OCI-LY1 (cell line): ENCODE measurements around the gene AP2B1.

Experiments
- H2AFZ ChIP-seq: fragments of 200-600 bp; sonication (generic), shearing (Covaris generic); 2 replicates; pipeline ENCODE4 v1.6.0; 2014; ENCODE audit warnings: antibody characterized with exemption, mild to moderate bottlenecking, low read length
- H3F3A ChIP-seq: fragments of 200-600 bp; sonication (generic), shearing (Covaris generic); 2 replicates; pipeline ENCODE4 v1.6.0; 2014; ENCODE audit warnings: mild to moderate bottlenecking, antibody characterized with exemption, low read length, moderate library complexity; ENCODE audit not compliant: insufficient read depth
- H3K27ac ChIP-seq: fragments of 200-600 bp; sonication (generic); 2 replicates; pipeline ENCODE4 v1.5.1; 2014; ENCODE audit warnings: low read length, mixed run types, mild to moderate bottlenecking, low read depth; ENCODE audit not compliant: poor library complexity, severe bottlenecking
- H3K27me3 ChIP-seq: fragments of 200-600 bp; sonication (generic); 2 replicates; pipeline ENCODE4 v1.6.0; 2014; ENCODE audit warnings: antibody characterized with exemption, mild to moderate bottlenecking, low read length, moderate library complexity; ENCODE audit not compliant: insufficient read depth
- H3K36me3 ChIP-seq: fragments of 200-600 bp; sonication (generic); 2 replicates; pipeline ENCODE4 v1.6.1; 2014; ENCODE audit warnings: mild to moderate bottlenecking, antibody characterized with exemption, low read length, moderate library complexity, mixed read lengths; ENCODE audit not compliant: insufficient read depth
- H3K4me1 ChIP-seq: fragments of 200-600 bp; sonication (generic); 2 replicates; pipeline ENCODE4 v1.5.1; 2014; ENCODE audit warnings: mild to moderate bottlenecking, low read length, moderate library complexity; ENCODE audit not compliant: insufficient read depth, severe bottlenecking
- H3K4me2 ChIP-seq: fragments of 200-600 bp; sonication (generic), shearing (Covaris generic); 2 replicates; pipeline ENCODE4 v1.6.1; 2014; ENCODE audit warnings: low read length
- H3K4me3 ChIP-seq: fragments of 200-600 bp; sonication (generic); 2 replicates; pipeline ENCODE4 v1.5.1; 2014; ENCODE audit warnings: low read length, low read depth, mild to moderate bottlenecking, mixed read lengths; ENCODE audit not compliant: poor library complexity, severe bottlenecking
- H3K79me2 ChIP-seq: fragments of 200-600 bp; shearing (Covaris generic); 2 replicates; pipeline ENCODE4 v1.6.1; 2016; ENCODE audit warnings: mixed run types, low read length, mixed read lengths; ENCODE audit not compliant: insufficient read depth
- H3K9ac ChIP-seq: fragments of 200-600 bp; sonication (generic), shearing (Covaris generic); 2 replicates; pipeline ENCODE4 v1.6.1; 2014; ENCODE audit warnings: mild to moderate bottlenecking, low read length, mixed read lengths
- H3K9me2 ChIP-seq: fragments of 200-600 bp; sonication (generic), shearing (Covaris generic); 2 replicates; pipeline ENCODE4 v1.6.1; 2014; ENCODE audit warnings: low read depth, mild to moderate bottlenecking, low read length, mixed read lengths
- H3K9me3 ChIP-seq: fragments of 200-600 bp; shearing (Covaris generic); 2 replicates; pipeline ENCODE4 v1.6.1; 2014; ENCODE audit warnings: low read length, mixed read lengths
- H4K20me1 ChIP-seq: fragments of 200-600 bp; sonication (generic), shearing (Covaris generic); 2 replicates; pipeline ENCODE4 v1.6.0; 2016; ENCODE audit warnings: mild to moderate bottlenecking, low read length; ENCODE audit not compliant: insufficient read depth
- CTCF ChIP-seq: fragments of 200-600 bp; sonication (generic), shearing (Covaris generic); IDR thresholded peaks from 2 replicates; pipeline ENCODE4 v1.5.1; 2017; ENCODE audit warnings: mild to moderate bottlenecking, antibody characterized with exemption, low read length, moderate library complexity, mixed read lengths
- EZH2 ChIP-seq: fragments of 200-600 bp; sonication (generic), shearing (Covaris generic); IDR thresholded peaks from 2 replicates; pipeline ENCODE4 v1.8.0; 2017; ENCODE audit warnings: borderline replicate concordance, mixed run types, mild to moderate bottlenecking, antibody characterized with exemption, low read length, moderate library complexity, mixed read lengths

AP2B1 gene

DNA sequence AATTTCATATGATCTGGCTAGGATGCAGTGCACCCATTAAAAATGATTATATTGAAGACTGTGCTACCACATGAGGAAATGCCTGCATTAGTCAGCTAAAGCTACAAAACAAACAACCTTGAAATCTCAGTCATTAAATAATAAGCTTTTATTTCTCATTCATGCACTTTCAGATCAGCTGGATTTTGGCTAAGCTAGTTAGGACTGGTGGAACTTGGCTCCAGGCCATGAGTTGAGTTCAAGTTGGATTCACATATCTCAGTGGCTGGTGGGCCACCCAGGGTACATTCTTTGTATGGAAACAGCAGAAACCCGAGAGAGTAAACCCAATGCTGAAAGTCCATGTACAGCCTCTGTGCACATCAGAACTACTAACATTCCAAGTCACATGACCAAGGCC lies 43.3 kb upstream of the AP2B1 start:
- H3K79me2 ChIP-seq = no peaks in the 10 kb centered on the region
- no peak overlapping the region for H3K27ac ChIP-seq
- no peaks in the 10 kb centered on the region for H3K9me2 ChIP-seq
- H3K27me3 ChIP-seq = no peaks in the 10 kb centered on the region; the same call in 1 of the 2 replicates
- H3F3A ChIP-seq = no peaks in the 10 kb centered on the region
- H3K36me3 ChIP-seq = no peaks in the 10 kb centered on the region
- H3K4me3 ChIP-seq = no peak overlapping the region
- no peaks in the 10 kb centered on the region for H4K20me1 ChIP-seq
- H3K4me1 ChIP-seq = peaks cover 5% of the 10 kb centered on the region
- TF ChIP-seq EZH2 (no peak), CTCF (no peak)
- no peak overlapping the region for H3K4me2 ChIP-seq
- no peak overlapping the region for H2AFZ ChIP-seq
- no peak overlapping the region for H3K9ac ChIP-seq
- no peaks in the 10 kb centered on the region for H3K9me3 ChIP-seq

- Histone ChIP-seq H3K4me2 (no peak overlapping the region), H3K79me2 (no peaks in the 10 kb centered on the region), H3F3A (no peaks in the 10 kb centered on the region)
These were observed 42.0 kb upstream of the AP2B1 start for GRCh38 chr17:35545150-35545549.

DNA sequence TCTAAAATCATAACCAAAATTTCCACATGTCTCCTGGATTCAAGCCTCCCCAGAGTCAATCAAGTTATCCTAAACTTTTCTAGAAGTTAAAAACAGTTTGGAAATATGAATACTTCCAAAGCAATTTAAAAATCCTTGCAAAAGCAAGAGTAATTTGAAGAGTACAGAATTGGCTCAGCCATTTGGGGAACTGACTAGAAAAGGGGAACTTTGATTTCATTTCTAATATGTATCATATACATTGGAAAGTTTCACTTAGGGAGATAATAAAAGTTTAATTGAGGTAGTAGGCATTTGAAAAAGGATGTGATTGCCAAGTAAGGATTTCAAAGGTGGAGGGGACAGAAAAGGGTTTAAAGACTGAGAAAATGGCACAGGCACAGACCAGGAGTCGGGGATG lies 40.6 kb upstream of the AP2B1 start:
- Histone ChIP-seq H3K4me2 (no peak overlapping the region), H3K9me2 (no peaks in the 10 kb centered on the region), H3K36me3 (no peaks in the 10 kb centered on the region), H3K79me2 (no peaks in the 10 kb centered on the region), H3K27me3 (no peaks in the 10 kb centered on the region; the same call in none of the 2 replicates), H4K20me1 (no peaks in the 10 kb centered on the region), H2AFZ (no peak overlapping the region), H3F3A (no peaks in the 10 kb centered on the region), H3K9ac (no peak overlapping the region), H3K9me3 (no peaks in the 10 kb centered on the region), H3K4me1 (no peaks in the 10 kb centered on the region), H3K4me3 (no peak overlapping the region), H3K27ac (no peak overlapping the region)
- TF ChIP-seq EZH2 = no peak

More at GRCh38 chr17:35545150-35545549, 42.0 kb upstream of the AP2B1 start:
- Histone ChIP-seq H3K4me3 (no peak overlapping the region), H3K4me1 (peaks cover 5% of the 10 kb centered on the region), H3K36me3 (no peaks in the 10 kb centered on the region), H3K27me3 (no peaks in the 10 kb centered on the region; the same call in none of the 2 replicates), H3K9ac (no peak overlapping the region), H2AFZ (no peak overlapping the region), H3K9me2 (no peaks in the 10 kb centered on the region), H3K9me3 (no peaks in the 10 kb centered on the region), H4K20me1 (no peaks in the 10 kb centered on the region), H3K27ac (no peak overlapping the region)
- TF ChIP-seq CTCF (no peak), EZH2 (no peak)

GRCh38 chr17:35548208-35548810 lies 38.8 kb upstream of the AP2B1 start:
- Histone ChIP-seq H3K79me2 (no peaks in the 10 kb centered on the region), H3K27me3 (peaks cover 3% of the 10 kb centered on the region), H3K9me3 (no peaks in the 10 kb centered on the region), H3K4me1 (no peaks in the 10 kb centered on the region), H3F3A (no peaks in the 10 kb centered on the region), H3K4me3 (no peak overlapping the region), H3K9me2 (no peaks in the 10 kb centered on the region), H3K9ac (no peak overlapping the region), H3K36me3 (no peaks in the 10 kb centered on the region), H3K27ac (no peak overlapping the region), H4K20me1 (no peaks in the 10 kb centered on the region), H3K4me2 (no peak overlapping the region), H2AFZ (no peak overlapping the region)
- TF ChIP-seq EZH2 = no peak
- TF ChIP-seq CTCF = no peak
